ENCODE results near the gene OR7G3. TPM values are rescaled to one million over a fixed set of nuclear protein-coding genes. Genes with fewer than 3 reads are reported as not detected.

The OR7G3 gene
- total and polyA plus RNA-seq, 2 donors (not counting 3 experiments of a cell fraction or from before 2014, with no cell fraction given), result not detected

GRCh38 chr19:9165261-9165660 lies 38.5 kb upstream of the OR7G3 start:
- intact Hi-C loops (cut with micrococcal nuclease), result no loop called here
- peaks cover 18 to 23% of the 10 kb centered on the region in 2 experiments for H3K36me3 ChIP-seq (ENCODE audit: control insufficient read depth in 2 of 2, extremely low read depth in 1 of 2, insufficient read depth in 2 of 2, low read length in 2 of 2)
- BruUV-seq (replicated peaks), result no TSS peak
- H3K27ac ChIP-seq (ENCODE audit: insufficient read depth, low read depth, low read length), result no peak overlapping the region
- H3K9me1 ChIP-seq (replicated peaks; ENCODE audit: control insufficient read depth, extremely low read depth, insufficient read depth, low read length), result no peaks in the 10 kb centered on the region
- dilution Hi-C loops (cut with MboI; ENCODE audit: extremely low pct_ligation_motif_present, low sequenced_read_pairs), result no loop called here
- ChIA-PET POLR2A (no interaction called here), CTCF (no interaction called here)
- DNase-seq (ENCODE audit: low read depth, low spot score), result no peak
- H3K4me1 ChIP-seq (ENCODE audit: control insufficient read depth, extremely low read depth, insufficient read depth, low read length), result no peaks in the 10 kb centered on the region
- FAIRE-seq, result no peak
- H4K20me1 ChIP-seq (replicated peaks; ENCODE audit: control insufficient read depth, extremely low read depth, insufficient read depth, low read length), result no peaks in the 10 kb centered on the region
- no peaks in the 10 kb centered on the region for H3K79me2 ChIP-seq (ENCODE audit: control insufficient read depth, insufficient read depth, low read length)
- H3K4me2 ChIP-seq (ENCODE audit: insufficient read depth, low read length), result no peak overlapping the region
- no peaks in the 10 kb centered on the region for H3K27me3 ChIP-seq (ENCODE audit: control insufficient read depth in 2 of 2, insufficient read depth in 2 of 2, low read length in 2 of 2)
- peaks cover 9% of the 10 kb centered on the region for H3K9me3 ChIP-seq (replicated peaks; ENCODE audit: control insufficient read depth, insufficient read depth, low read length)
- TF ChIP-seq EZH2 (IDR thresholded peaks at IDR 0.05; ENCODE audit: borderline replicate concordance, low read depth, low read length, severe bottlenecking) (no peak), GATA2 (IDR thresholded peaks at IDR 0.05; ENCODE audit: insufficient read depth, insufficient read length, low read depth, low read length) (no peak), POLR2A (IDR thresholded peaks at IDR 0.05; ENCODE audit: low read depth, low read length) (no peak), JUN (IDR thresholded peaks at IDR 0.05; ENCODE audit: borderline replicate concordance, insufficient read depth, insufficient read length, low read depth) (no peak), MAX (IDR thresholded peaks at IDR 0.05; ENCODE audit: insufficient read depth, insufficient read length) (no peak), FOS (IDR thresholded peaks at IDR 0.05; ENCODE audit: borderline replicate concordance, insufficient read depth, low read length) (no peak), CTCF (IDR thresholded peaks at IDR 0.05; ENCODE audit: extremely low read depth in 1 of 2, insufficient read depth in 1 of 2, low read depth in 1 of 2, low read length in 2 of 2) (no peak), MYC (IDR thresholded peaks at IDR 0.05; ENCODE audit: low read depth, low read length) (no peak), POLR2AphosphoS5 (IDR thresholded peaks at IDR 0.05; ENCODE audit: insufficient read depth, low read depth, low read length) (no peak)
- H3K4me3 ChIP-seq (replicated peaks in 1 of 3; ENCODE audit: insufficient read depth in 1 of 3, low read depth in 1 of 3, low read length in 3 of 3), result no peak overlapping the region
- H3K9ac ChIP-seq (replicated peaks; ENCODE audit: extremely low read depth, insufficient read depth, low read length), result no peak overlapping the region
- H2AFZ ChIP-seq (ENCODE audit: low read depth, low read length), result no peak overlapping the region

Measured in endothelial cell of umbilical vein (primary cell).